GM11168 (cell line): ENCODE results near the gene PLA2G2D.
"Not testable (repeated sequence)": the region's sequence is repeated elsewhere in the genome, so short reads cannot be mapped to it uniquely, and the experiment has no call there.

ENCODE experiments used
- in situ Hi-C: fragments of 300-500 bp; cut with MboI; formaldehyde crosslinking; loops from one replicate; pipeline ENCODE4 v1.12.0; 2022; ENCODE audit warnings: low sequenced_read_pairs; ENCODE audit not compliant: unreplicated experiment

The PLA2G2D gene

DNA sequence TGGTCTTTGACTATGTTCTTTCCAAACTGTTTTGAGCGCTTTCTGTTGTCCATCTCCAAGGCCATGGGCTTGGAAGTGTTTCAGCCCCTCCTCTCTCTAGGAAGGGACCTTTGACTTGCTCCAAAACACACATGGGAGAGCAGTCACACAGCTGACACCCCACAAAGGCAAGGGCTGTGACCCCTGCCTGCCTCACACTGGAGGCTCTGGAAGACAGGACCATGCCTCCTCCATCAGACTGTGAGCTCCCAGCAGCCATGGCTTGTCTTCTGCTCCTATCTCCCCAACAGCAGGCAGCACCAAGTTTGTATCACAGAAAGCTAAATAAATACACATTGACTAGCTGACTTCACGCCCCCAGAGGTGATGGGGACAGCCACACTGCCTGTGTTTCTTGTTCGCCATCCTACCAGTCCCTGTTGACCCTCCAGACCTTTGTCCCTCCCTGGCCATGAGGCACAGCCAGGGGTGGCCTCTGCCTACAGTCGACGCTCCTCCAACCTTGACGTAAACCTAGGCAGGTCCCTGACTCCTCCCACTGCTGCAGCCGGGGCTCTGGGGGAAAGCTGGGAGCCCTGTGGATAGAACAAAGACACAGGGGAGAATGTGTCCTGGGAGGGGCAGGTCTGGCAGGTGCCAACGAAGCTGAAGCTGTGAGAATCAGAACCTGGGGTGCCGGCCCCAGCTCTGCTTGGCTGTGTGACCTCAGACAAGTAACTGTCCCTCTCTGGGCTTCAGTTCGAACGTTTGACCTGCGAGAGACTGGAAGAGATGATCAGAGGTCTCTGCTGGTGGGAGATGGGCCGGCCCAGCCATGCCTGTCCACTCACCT, 24.6 kb upstream of the PLA2G2D start:
- in situ Hi-C loops: no loop called here

DNA sequence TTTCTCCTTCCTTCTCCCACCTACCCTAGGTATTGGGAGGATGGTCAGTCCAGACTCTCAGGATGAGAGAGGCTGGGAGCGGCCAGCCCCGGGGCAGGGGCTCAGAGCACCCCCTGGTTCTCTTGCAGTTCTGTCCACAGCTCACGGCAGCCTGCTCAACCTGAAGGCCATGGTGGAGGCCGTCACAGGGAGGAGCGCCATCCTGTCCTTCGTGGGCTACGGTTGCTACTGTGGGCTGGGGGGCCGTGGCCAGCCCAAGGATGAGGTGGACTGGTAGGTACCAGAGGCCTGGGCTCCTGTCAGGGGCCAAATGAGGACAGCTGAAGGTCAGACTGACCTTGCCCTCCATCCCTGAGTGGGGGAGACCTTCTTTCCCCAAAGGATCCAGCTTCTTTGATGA, 24.0 kb upstream of the PLA2G2D start:
- in situ Hi-C loops: no loop called here

DNA sequence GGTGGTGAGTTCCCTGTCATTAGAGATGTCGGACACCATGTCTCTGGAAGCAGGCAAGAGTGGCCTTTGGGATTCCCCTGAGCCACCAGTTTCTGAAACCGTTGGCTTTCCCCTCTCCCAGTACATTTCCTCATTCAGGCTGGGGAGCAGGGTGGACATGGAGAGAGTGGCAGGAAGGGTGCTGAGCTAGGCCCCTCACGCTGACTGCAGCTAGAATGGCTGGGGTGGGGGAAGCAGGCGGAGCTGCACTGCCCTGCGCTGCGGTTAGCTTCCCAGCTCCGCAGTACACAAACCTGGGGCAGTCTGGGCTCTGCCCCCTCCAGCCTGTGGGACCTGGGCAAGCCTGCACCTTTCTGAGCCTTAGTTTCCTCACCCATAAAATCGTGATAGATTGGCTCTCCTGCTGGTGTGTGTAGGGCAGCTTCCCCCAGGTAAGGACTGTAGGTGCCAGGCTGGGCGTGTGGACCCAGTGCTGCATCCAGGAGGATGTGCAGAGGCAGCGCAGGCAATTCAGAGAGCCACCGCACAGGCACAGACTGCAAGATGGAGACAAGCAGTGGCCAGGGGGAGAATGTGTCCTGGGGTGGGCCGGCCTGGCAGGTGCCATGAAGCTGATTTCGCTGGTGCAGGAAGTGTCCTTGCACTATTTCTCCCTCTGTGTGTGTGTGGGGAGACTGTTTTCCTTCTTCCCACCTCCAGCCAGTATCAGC, 22.8 kb upstream of the PLA2G2D start:
- in situ Hi-C loops: no loop called here

DNA sequence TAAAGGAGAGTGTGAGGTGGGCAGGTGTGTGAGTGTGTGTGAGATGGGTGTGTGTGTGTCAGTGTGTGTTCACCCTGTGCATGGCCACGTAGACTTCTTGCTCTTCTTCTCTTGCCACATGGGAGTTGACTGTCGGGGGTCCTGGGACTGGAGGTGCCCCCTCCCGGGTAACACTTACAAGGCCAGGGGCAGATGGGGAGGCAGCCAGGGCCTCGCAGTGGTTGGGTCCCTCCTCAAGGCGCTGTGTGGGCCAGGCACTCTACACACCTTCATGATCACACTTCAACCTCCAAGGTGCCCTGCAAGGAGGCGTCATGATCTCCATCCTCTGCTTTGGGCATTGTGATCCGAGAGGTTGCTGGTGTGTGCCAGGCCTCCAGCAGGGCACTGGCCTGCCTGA, 22.1 kb upstream of the PLA2G2D start:
- in situ Hi-C loops: no loop called here

DNA sequence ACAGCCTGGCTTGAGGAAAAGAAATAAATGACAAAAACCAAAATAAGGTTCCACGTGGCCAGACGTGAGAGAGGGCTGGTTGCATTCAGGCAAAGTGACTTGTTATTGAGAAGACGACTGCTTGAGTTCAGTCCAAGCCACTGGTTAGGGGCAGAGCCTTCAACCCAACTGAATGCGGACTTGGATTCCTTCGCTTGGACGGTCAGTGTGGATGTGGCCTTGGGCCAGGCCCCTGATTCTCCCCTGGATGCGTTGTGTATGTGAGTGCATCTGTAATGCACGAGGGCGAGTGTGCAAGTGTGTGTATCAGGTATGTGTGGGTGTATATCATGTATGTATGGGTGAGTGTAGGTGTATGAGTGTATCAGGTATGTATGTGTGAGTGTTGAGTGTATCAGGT, 21.7 kb upstream of the PLA2G2D start:
- in situ Hi-C loops: no loop called here

DNA sequence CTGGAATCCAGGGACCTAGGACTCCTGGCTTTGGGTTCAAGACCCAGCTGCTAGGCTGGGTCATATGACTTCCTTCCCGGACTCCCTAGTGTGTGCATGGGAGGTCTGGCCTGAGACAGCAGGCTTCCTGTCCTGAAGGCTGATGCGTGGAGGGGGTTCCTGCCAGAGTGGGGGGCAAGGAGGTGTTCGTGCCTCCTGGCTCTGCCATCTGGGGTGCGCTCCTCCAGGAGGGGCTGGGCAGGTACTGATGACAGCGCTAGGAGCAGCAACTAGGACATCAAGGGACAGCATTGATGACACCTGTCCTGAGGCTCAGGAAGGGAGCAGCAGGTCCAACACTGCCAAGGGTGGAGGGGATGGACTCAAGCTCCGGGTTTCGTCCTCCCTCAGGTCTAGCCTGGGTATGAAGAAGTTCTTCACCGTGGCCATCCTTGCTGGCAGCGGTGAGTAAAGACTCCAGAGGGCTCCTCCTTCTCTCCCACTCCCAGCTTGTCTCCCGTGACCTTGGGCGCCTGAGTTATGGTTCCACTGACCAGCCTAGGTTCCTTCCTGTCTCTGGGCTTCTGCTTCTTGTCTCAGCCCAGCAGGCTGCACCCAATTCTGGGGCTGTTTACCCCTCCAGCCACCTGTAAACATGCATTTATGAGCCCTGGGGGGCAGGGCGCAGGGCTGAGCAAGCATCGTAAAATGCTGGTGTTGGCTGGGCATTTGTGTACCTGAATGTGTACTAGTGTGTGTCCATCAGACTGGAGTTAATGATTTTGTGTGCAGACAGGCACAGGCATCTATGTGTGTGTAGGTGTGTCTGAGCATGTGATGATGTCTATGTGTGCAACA, 20.7 kb upstream of the PLA2G2D start:
- in situ Hi-C loops: no loop called here

DNA sequence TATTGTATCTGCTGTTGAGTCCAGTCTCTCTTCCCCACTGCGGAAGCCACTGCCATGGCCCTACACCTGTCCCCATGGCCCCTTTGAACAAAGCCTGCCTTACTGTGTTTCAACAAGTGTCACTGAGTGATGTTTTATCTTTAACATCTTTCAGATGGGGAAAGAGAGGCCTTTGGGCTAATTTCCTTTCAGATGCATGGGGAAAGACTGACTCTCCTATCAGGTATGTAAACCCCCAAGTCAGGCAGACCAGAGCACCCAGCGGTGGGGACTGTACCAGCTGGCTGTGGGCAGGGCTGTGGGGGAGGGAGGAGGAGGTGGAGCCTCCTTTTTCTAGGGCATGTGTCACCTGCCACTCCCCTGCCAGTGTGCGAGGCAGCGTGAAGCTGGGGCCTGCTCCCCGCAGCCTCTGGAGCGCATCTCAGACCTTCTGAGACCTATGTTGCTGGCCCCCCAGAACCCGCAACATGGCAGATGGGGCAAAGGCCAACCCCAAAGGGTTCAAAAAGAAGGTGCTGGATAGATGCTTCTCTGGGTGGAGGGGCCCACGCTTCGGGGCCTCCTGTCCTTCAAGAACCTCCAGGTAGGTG, 19.7 kb upstream of the PLA2G2D start, which contains the start of gene PLA2G2F:
Gene PLA2G2F (plus strand): TSS at position 363 of the 590 bp plus-strand sequence. CDS start 105 bp downstream, at position 468.
- in situ Hi-C loops: no loop called here

DNA sequence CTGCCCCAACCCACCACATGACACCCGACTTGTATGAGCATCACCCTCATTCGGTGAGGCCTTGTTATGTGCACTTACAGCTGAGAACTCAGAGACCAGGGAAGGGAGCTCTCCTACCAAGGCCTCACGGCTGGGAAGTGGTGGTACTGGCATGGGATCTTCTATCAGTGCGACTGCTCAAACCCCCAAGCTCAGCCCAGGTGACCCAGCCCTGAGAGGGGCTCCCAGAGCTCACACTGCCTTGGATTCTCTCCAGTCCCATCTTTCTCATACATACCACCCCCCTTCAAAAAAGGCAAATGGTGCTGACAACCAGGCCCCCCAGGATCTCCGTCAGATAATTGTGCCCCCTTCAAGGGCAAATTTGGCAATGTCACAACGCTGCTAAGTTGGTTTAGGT, 19.0 kb upstream of the PLA2G2D start:
- in situ Hi-C loops: no loop called here

DNA sequence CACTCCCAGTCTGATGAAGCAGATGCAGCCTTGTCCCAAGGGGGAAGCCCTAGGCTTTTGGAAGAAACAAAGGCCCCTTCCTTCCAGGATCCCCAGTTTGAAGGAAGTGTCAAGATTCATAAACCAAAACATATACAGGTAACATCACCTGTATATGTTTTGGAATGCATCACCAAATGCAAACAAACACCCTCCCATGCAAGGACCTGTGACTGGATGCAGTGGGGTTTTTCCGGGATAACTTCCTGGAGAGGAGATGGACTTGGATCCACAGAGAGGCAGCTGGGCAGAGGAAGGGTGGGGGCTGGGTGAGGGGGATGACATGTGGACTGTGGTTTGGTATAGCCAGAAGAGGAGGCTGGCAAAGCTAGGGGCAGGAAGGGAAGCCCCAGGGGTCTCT, 18.3 kb upstream of the PLA2G2D start:
- in situ Hi-C loops: no loop called here

DNA sequence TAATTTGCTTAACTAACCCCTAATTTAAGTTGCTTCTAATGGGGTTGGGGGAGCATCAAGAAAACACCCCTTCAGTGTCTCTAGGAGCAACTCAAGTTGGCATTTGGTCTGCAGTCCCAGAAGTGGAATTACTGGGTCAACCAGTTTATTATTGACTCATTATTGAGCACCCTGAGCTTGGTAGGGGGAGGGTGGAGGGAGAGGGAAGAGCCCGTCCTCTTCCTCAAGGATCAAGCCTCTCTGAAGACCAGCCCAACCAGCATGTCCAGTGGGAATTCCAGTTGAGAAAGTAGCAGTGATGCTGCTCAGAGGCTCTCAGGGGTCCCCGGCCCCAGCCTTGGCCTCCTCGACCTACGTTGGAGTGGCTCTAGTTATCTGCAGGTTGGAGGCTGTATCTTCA, 17.7 kb upstream of the PLA2G2D start:
- in situ Hi-C loops: no loop called here

DNA sequence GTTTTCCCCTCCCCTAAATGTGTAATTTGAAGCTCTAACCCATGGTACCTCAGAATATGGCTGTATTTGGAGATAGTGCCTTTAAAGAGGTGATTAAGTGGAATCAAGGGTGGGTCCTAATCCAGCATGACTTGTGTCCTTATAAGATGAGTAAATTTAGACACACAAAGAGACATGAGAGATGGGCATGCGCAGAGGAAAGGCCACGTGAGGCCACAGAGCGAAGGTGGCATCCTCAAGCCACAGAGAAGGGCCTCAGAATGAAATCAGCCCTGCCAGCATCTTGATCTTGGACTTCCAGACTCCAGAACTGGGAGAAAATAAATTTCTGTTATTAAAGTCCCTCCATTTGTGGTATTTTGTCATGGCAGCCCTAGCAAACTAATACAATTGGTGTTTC, 16.9 kb upstream of the PLA2G2D start:
- in situ Hi-C loops: no loop called here

DNA sequence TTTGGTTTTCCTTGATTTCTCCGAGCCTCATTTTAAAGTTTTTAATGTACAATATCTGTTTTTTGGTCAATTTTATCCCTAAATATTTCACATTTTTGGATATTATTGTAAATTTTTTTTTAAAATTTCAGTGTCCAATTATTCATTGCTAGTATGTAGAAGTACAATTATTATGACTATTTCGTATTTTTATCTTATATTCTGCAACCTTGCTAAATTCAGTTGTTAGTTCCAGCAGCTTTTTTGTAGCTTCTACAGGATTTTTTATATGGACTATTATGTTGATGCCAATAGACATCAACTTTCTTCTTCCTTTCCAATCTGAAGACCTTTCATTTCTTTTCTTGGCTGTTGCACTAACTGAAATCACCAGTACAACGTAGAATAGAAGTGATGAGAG, 15.7 kb upstream of the PLA2G2D start:
- in situ Hi-C loops: no loop called here

DNA sequence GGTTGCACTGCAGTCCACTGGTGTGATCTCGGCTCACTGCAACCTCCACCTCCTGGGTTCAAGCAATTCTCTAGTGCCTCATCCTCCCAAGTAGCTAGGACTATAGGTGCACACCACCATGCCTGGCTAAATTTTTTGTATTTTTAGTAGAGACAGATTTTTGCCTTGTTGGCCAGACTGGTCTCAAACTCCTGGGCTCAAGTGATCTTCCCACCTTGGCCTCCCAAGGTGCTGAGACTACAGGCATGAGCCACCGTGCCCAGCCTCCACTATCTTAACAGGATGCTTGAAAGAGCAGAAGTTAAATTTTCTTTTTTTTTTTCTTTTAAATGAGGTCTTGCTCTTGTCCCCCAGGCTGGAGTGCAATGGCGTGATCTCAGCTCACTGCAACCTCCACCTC, 11.2 kb upstream of the PLA2G2D start:
- in situ Hi-C loops: not testable (repeated sequence)

DNA sequence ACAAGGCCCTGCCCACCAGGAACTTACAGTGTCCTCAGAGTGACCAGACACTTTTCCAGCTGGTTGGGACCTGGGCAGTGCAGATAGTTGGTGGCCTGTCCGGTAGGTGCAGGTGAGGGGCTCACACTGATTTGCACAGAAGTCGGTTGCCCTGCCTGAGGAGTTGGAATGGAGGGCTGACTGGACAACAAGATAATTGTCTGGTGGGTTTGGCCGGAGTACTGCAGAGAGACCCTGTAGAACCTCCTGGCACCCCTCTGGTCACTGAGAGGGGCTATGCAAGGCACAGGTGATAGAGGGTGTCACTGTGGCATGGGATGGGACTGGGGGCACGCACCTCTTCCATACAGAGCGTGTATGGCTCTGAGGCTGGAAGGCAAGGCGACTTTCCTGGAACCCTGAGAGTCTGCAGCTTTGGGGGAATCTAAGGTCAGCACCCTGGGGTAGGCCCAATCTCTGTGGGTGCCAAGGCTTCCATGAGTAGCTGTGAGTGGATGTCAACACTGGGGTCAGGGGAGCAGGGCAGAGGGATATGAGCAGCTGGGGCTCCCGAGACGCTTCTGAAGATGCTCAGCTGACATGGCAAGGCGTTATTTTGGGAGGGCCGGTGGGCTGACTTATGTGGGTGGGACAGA, 7.6 kb upstream of the PLA2G2D start:
- in situ Hi-C loops: no loop called here

DNA sequence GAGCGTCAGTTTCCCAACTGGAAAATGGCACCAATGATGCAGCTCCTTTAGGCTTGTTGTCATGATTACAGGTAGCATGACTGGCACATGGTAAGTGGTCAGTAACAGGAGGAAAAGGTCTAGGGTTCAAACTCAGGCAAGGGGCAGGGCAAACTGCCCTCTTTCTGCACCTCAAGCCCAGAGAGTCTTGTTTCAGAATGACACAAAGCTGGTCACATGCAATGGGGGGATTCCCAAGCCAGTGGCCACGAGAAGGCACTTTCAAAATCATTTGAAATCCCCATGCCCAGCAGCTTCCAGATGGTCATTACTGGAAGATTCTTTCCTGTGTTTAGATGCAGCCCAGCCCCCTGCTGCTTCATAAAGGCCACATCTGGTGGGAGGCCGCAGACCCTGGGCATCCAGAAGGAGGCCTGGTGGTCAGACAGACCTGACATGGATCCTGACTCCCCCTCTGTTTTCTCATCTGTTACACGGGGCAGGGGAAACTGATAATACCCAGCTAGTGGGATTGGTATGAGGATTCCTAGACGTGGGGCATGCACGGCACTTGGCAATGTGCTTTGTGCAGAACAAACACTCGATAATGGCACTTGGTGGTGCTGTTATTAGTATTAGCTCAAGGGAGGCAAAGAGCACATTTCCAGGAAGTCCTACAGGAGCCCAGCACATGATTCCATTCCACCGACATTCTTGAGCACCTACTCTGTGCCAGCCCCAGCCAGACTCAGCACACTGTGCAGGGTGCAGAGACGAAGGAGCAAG, 6.9 kb upstream of the PLA2G2D start:
- in situ Hi-C loops: no loop called here

DNA sequence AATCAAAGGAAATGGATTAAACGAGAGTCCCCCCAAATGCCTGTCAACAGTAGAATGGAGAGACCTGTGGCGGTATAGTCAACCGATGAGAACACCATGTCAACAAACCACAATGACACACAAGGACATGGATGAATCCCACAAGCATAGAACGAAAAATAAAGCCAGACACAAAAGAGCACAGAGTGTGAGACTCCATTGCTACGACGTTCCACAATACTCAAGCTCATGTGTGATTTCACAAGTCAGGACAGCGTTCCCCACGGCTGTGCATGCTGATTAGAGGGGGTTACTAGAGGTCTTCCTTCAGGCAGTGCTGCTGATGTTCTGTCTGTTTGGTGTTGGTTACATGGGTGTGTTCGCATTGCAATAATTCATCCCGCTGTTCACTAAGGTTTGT, 5.8 kb upstream of the PLA2G2D start:
- in situ Hi-C loops: no loop called here

DNA sequence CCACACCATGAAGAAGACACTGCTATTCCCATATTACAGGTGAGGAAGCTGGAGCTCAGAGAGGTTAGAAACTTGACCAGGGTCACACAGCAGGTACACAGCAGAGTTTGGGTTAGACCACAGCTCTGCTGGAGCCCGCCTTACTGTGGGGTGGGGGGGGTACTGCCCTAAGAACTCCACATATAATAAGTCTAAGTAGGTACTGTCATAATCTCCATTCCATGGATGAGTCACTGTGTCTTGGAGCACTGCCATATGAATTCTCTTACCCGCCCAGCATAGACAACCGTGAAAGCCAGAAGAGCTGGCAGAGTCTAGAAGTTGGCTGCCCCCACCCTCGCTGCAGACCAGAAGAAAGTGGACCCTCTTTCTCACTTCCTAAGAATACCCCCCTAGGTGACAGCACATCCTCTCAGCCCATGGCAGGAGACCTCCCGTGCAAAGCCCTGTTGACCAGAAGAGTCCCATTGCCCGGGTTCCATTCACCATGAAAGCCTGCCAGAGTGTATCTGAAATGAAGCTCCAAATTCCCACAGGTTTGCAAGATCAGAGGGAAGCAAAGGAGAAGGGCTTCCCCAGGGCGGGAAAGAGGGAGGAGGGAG, 5.2 kb upstream of the PLA2G2D start:
- in situ Hi-C loops: no loop called here

DNA sequence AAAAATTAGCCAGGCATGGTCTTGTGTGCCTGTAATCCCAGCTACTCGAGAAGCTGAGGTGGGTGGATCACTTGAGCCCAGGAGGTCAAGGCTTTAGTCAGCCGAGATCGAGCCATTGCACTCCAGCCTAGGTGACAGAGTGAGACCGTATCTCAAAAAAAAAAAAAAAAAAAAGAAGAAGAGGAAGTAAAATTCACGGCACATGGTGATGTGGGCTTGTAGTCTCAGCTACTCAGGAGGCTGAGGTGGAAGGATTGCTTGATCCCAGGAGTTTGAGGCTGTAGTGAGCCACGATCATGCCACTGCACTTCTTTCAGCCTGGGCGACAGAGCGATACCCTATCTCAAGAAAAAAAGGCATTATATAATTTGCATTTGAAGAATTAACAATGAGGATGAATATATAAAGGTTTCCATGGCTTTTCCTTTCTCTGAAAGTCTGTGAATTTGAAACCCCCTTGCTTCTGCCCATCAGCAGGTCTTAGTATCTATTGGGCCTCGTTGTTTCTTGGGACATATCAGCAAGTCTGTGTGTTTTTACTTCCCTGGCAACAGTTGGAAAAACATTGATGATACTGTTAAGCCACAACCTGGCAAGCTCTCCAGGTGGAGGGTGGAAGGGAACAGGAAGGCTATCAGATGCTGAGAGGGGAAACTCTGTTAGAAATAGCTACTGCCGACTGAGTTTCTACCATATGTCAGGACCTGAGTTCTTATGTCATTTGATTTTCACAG, 4.6 kb upstream of the PLA2G2D start:
- in situ Hi-C loops: no loop called here
